ENCODE measurements around the gene FAM221B. TPM values are rescaled to one million over a fixed set of nuclear protein-coding genes. Genes with fewer than 3 reads are reported as not detected.

The FAM221B gene
- total RNA-seq, 1 donor from 2014 or later: not detected

- Mint-ChIP-seq H3K27me3 (ENCODE audit: low read depth) (no peaks in the 10 kb centered on the region), H3K27ac (no peak overlapping the region), H3K9me3 (no peaks in the 10 kb centered on the region), H3K4me1 (ENCODE audit: low read depth) (peaks cover 14% of the 10 kb centered on the region), H3K36me3 (ENCODE audit: low read depth) (no peaks in the 10 kb centered on the region), H3K4me3 (ENCODE audit: low read depth) (no peak overlapping the region)
- no peak for DNase-seq (ENCODE audit: low spot score)
- intact Hi-C loops (cut with micrococcal nuclease): no loop called here
These were observed 13.7 kb upstream of the FAM221B start for GRCh38 chr9:35842020-35842745.

- DNase-seq (ENCODE audit: low spot score): no peak
- Mint-ChIP-seq H3K27me3 (ENCODE audit: low read depth) (no peaks in the 10 kb centered on the region), H3K36me3 (ENCODE audit: low read depth) (no peaks in the 10 kb centered on the region), H3K27ac (no peak overlapping the region), H3K9me3 (no peaks in the 10 kb centered on the region), H3K4me1 (ENCODE audit: low read depth) (peaks cover 14% of the 10 kb centered on the region), H3K4me3 (ENCODE audit: low read depth) (no peak overlapping the region)
- intact Hi-C loops (cut with micrococcal nuclease): no loop called here
These were observed 13.0 kb upstream of the FAM221B start for GRCh38 chr9:35841645-35841900.

DNA sequence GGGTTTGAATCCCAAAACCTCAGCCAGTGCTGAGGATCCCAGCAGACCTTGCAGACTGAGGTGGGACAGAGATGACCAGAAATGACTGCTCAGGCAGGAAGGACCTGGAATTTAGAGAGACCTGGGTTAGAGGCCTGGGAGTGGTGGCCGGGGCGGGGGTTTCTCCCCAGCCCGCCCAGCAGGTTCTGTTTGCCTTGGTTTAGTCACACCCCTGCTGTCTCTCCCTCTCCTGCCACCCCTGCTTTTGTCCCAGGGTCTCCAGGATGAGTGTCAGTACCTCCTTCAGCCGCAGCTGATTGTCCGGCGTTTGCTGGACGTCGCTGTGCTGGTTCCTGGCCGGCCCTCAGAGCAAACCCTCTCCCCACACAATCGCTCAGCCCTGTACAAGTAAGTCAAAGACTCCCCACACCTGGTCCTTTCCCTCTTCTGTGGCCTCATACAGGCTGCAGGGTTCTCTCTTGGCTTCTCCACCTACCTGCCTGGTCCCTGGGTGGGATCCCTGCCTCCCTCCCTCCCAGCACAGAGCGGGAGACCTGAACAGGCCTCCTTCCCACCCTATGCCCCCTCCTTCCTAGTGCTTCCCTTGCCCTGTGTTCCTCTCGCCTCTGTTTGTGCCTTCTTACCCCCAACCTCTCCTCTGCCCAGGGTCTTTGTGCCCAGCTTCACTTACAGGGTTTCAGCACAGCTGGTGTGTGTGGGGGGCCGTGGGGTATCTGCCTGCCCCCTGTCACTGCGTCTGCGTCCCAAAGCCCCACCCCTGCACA lies 12.5 kb upstream of the FAM221B start:
- Mint-ChIP-seq H3K27ac (no peak overlapping the region), H3K9me3 (no peaks in the 10 kb centered on the region), H3K4me1 (ENCODE audit: low read depth) (peaks cover 14% of the 10 kb centered on the region), H3K36me3 (ENCODE audit: low read depth) (no peaks in the 10 kb centered on the region), H3K4me3 (ENCODE audit: low read depth) (no peak overlapping the region), H3K27me3 (ENCODE audit: low read depth) (no peaks in the 10 kb centered on the region)
- no peak for DNase-seq (ENCODE audit: low spot score)
- intact Hi-C loops (cut with micrococcal nuclease): no loop called here

DNA sequence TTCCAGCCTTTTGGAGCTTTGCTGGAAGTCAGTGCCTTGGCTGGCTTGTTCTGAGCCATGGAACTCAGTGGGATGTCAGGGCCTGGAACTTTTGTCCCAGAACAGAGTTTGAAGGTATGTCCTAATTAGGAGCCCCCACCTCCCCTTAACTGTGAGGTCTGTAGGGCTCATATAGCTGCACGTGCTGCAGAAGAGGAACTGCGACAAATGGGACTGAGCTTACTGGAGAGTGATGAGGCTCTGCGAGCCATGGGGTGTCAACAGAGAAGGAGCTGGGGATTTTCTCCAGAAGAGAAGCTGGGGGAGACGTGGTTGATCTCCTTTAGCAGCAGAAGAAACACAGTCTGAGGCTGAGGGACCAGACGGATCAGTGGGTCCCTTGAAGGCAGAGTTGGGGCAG lies 11.4 kb upstream of the FAM221B start:
- intact Hi-C loops (cut with micrococcal nuclease): no loop called here
- H3K27me3 Mint-ChIP-seq (ENCODE audit: low read depth): no peaks in the 10 kb centered on the region
- DNase-seq (ENCODE audit: low spot score): no peak
- peaks cover 7% of the 10 kb centered on the region for H3K4me1 Mint-ChIP-seq (ENCODE audit: low read depth)
- H3K27ac Mint-ChIP-seq: no peak overlapping the region
- H3K36me3 Mint-ChIP-seq (ENCODE audit: low read depth): no peaks in the 10 kb centered on the region
- H3K9me3 Mint-ChIP-seq: no peaks in the 10 kb centered on the region
- H3K4me3 Mint-ChIP-seq (ENCODE audit: low read depth): no peak overlapping the region

DNA sequence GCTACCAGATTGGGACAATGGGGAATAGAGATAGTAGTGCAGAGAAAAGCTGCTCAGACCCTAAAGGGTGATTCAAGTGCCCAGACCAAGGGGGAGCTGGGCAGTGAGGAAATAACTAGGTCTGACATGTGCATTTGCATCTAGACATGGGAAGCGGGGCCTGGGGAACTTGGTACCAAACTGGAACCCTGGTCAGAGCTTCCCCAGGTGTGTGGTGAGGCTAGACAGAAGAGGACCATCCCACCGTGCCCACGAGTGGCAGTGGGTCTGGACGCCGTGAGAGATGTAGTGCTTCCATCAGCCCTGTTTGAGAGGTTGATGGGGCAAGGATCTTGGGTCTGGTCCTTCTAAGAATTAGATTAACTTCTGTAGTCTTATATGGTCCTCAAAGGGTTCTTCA lies 8.1 kb upstream of the FAM221B start:
- intact Hi-C loops (cut with micrococcal nuclease): no loop called here
- Mint-ChIP-seq H3K27ac (no peak overlapping the region), H3K9me3 (no peaks in the 10 kb centered on the region), H3K4me1 (ENCODE audit: low read depth) (no peaks in the 10 kb centered on the region), H3K27me3 (ENCODE audit: low read depth) (no peaks in the 10 kb centered on the region), H3K36me3 (ENCODE audit: low read depth) (no peaks in the 10 kb centered on the region), H3K4me3 (ENCODE audit: low read depth) (no peak overlapping the region)
- no peak for DNase-seq (ENCODE audit: low spot score)

GRCh38 chr9:35835766-35836165 lies 7.2 kb upstream of the FAM221B start:
- Mint-ChIP-seq H3K4me3 (ENCODE audit: low read depth) (no peak overlapping the region), H3K27me3 (ENCODE audit: low read depth) (no peaks in the 10 kb centered on the region), H3K27ac (no peak overlapping the region), H3K9me3 (no peaks in the 10 kb centered on the region), H3K36me3 (ENCODE audit: low read depth) (no peaks in the 10 kb centered on the region), H3K4me1 (ENCODE audit: low read depth) (no peaks in the 10 kb centered on the region)
- DNase-seq (ENCODE audit: low spot score): no peak
- intact Hi-C loops (cut with micrococcal nuclease): no loop called here

DNA sequence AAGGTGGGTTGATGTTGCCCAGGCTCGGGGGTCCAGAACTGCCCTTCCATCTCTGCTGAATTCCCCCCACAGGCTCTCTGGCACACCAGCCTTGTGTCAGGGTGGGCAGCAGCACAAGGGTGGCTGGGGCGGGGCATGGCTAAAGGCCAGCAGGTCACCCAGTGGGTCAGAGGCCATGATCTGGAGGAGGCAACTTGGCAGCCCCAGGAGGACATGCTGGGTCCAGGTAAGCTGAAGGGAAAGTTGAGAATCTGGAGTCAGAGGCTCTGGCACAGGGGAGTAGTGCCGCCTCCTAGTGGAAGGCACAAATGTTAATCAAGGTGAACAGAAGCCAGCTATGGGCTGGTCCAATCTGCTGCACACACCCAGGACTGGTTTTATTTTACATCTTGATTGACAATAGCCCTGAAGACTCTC lies 6.7 kb upstream of the FAM221B start:
- Mint-ChIP-seq H3K36me3 (ENCODE audit: low read depth) (no peaks in the 10 kb centered on the region), H3K27me3 (ENCODE audit: low read depth) (no peaks in the 10 kb centered on the region), H3K9me3 (no peaks in the 10 kb centered on the region), H3K27ac (no peak overlapping the region), H3K4me1 (ENCODE audit: low read depth) (peaks cover 1% of the 10 kb centered on the region), H3K4me3 (ENCODE audit: low read depth) (no peak overlapping the region)
- no peak for DNase-seq (ENCODE audit: low spot score)
- intact Hi-C loops (cut with micrococcal nuclease): no loop called here

- Mint-ChIP-seq H3K4me1 (ENCODE audit: low read depth) (peaks cover 8% of the 10 kb centered on the region), H3K4me3 (ENCODE audit: low read depth) (no peak overlapping the region), H3K9me3 (no peaks in the 10 kb centered on the region), H3K27me3 (ENCODE audit: low read depth) (no peaks in the 10 kb centered on the region), H3K27ac (no peak overlapping the region), H3K36me3 (ENCODE audit: low read depth) (no peaks in the 10 kb centered on the region)
- no peak for DNase-seq (ENCODE audit: low spot score)
- intact Hi-C loops (cut with micrococcal nuclease): no loop called here
These were observed 6.0 kb upstream of the FAM221B start for GRCh38 chr9:35834260-35835215.

GRCh38 chr9:35832814-35833213 lies 4.3 kb upstream of the FAM221B start:
- intact Hi-C loops (cut with micrococcal nuclease): no loop called here
- no peak for DNase-seq (ENCODE audit: low spot score)
- Mint-ChIP-seq H3K4me3 (ENCODE audit: low read depth) (no peak overlapping the region), H3K36me3 (ENCODE audit: low read depth) (no peaks in the 10 kb centered on the region), H3K9me3 (no peaks in the 10 kb centered on the region), H3K4me1 (ENCODE audit: low read depth) (peaks cover 15% of the 10 kb centered on the region), H3K27me3 (ENCODE audit: low read depth) (no peaks in the 10 kb centered on the region), H3K27ac (no peak overlapping the region)

- H3K27me3 Mint-ChIP-seq (ENCODE audit: low read depth): no peaks in the 10 kb centered on the region
- H3K4me1 Mint-ChIP-seq (ENCODE audit: low read depth): peaks cover 18% of the 10 kb centered on the region
- no peak for DNase-seq (ENCODE audit: low spot score)
- intact Hi-C loops (cut with micrococcal nuclease): no loop called here
- no peak overlapping the region for H3K27ac Mint-ChIP-seq
- H3K36me3 Mint-ChIP-seq (ENCODE audit: low read depth): no peaks in the 10 kb centered on the region
- H3K9me3 Mint-ChIP-seq: no peaks in the 10 kb centered on the region
- H3K4me3 Mint-ChIP-seq (ENCODE audit: low read depth): no peak overlapping the region
These were observed 2.5 kb upstream of the FAM221B start for GRCh38 chr9:35831040-35831439.

DNA sequence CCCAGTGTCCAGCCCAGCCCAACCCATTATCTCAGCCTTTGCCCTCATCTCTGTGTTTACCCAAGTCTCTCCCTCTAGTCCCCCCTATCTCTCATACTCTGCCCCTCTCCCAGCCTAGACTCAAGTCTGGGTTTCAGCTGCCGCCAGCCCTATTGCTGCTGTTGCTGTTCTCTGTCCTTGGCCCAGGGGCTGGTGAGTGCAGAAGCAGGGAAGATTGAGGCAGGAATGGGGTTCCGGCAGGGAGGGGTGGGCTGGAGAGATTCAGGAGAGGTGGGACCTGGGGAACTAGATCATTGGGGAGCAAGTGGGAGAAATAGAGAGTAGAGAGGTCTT lies 1.2 kb upstream of the FAM221B start:
- peaks cover 18% of the 10 kb centered on the region for H3K4me1 Mint-ChIP-seq (ENCODE audit: low read depth)
- H3K27me3 Mint-ChIP-seq (ENCODE audit: low read depth): no peaks in the 10 kb centered on the region
- peak overlapping the region; percentile 79 for H3K27ac Mint-ChIP-seq
- peak overlapping the region; percentile 85 for H3K4me3 Mint-ChIP-seq (ENCODE audit: low read depth)
- DNase-seq (ENCODE audit: low spot score): no peak
- no peaks in the 10 kb centered on the region for H3K36me3 Mint-ChIP-seq (ENCODE audit: low read depth)
- H3K9me3 Mint-ChIP-seq: no peaks in the 10 kb centered on the region
- intact Hi-C loops (cut with micrococcal nuclease): loop anchor here (5.0 kb wide), 1 partner anchor 82 kb away; the partner anchor contains the start of genes GBA2 and RGP1

- no peaks in the 10 kb centered on the region for H3K27me3 Mint-ChIP-seq (ENCODE audit: low read depth)
These were observed 692 bp upstream of the FAM221B start, which contains the start of gene TMEM8B for GRCh38 chr9:35829084-35829763. TMEM8B (plus strand) TSS chr9:35829228; CDS start chr9:35829448, 220 bp downstream.

More at GRCh38 chr9:35829084-35829763, 692 bp upstream of the FAM221B start, which contains the start of gene TMEM8B:
- intact Hi-C loops (cut with micrococcal nuclease): loop anchor here (5.0 kb wide), 1 partner anchor 82 kb away; the partner anchor contains the start of genes GBA2 and RGP1
- Mint-ChIP-seq H3K4me3 (ENCODE audit: low read depth) (peak within 1 kb of the TSS; percentile 87), H3K36me3 (ENCODE audit: low read depth) (no peaks in the 10 kb centered on the region), H3K4me1 (ENCODE audit: low read depth) (peaks cover 18% of the 10 kb centered on the region), H3K27ac (peak within 1 kb of the TSS; percentile 79), H3K9me3 (no peaks in the 10 kb centered on the region)
- DNase-seq (ENCODE audit: low spot score): peak; percentile 86
